ENCODE measurements around the gene TSPAN11.

The TSPAN11 gene

DNA sequence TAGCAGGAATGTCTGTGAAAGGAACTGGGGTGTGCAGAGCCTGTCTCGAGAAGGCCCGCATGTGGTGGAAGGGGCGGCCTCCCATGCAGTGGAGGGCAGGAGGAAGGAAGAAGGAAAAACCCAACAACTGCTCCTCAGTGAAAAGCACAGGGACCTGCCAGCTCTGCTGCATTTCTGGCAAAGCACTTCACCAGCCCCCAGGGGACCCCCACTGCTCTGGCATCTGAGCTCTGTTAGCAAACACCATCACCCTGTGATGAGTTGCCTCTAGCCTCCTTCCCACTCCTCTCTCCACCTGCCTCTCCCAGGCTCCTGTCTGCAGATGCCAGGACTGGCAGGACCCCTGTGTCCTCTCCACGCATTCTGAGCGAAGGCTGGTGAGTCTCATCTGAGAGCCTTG is 78.1 kb downstream of the TSPAN11 start:
- TF ChIP-seq RARB (CRISPR knock-in tag; IDR thresholded peaks at IDR 0.05) (no peak), PPARA (CRISPR knock-in tag; IDR thresholded peaks at IDR 0.05; ENCODE audit: borderline replicate concordance) (no peak), BACH2 (CRISPR knock-in tag; IDR thresholded peaks at IDR 0.05; ENCODE audit: borderline replicate concordance) (no peak), CSDC2 (CRISPR knock-in tag; IDR thresholded peaks at IDR 0.05) (no peak), OSR1 (CRISPR knock-in tag; IDR thresholded peaks at IDR 0.05) (no peak), ZNF70 (CRISPR knock-in tag; IDR thresholded peaks at IDR 0.05) (no peak), ZNF565 (CRISPR knock-in tag; conservative IDR thresholded peaks at IDR 0.05; ENCODE audit: low read depth) (no peak), ZFP3 (CRISPR knock-in tag; IDR thresholded peaks at IDR 0.05) (no peak), SNAI2 (CRISPR knock-in tag; IDR thresholded peaks at IDR 0.05) (no peak), CREB5 (CRISPR knock-in tag; IDR thresholded peaks at IDR 0.05; ENCODE audit: low read depth) (no peak), ZFP30 (CRISPR knock-in tag; IDR thresholded peaks at IDR 0.05) (no peak), TCF4 (CRISPR knock-in tag; IDR thresholded peaks at IDR 0.05; ENCODE audit: borderline replicate concordance) (no peak), TOX (CRISPR knock-in tag; IDR thresholded peaks at IDR 0.05; ENCODE audit: borderline replicate concordance) (no peak), PATZ1 (CRISPR knock-in tag; IDR thresholded peaks at IDR 0.05; ENCODE audit: borderline replicate concordance) (no peak), ZNF8 (CRISPR knock-in tag; IDR thresholded peaks at IDR 0.05) (no peak), GLIS3 (CRISPR knock-in tag; IDR thresholded peaks at IDR 0.05) (no peak)
- TF ChIP-seq, protein P1, sequence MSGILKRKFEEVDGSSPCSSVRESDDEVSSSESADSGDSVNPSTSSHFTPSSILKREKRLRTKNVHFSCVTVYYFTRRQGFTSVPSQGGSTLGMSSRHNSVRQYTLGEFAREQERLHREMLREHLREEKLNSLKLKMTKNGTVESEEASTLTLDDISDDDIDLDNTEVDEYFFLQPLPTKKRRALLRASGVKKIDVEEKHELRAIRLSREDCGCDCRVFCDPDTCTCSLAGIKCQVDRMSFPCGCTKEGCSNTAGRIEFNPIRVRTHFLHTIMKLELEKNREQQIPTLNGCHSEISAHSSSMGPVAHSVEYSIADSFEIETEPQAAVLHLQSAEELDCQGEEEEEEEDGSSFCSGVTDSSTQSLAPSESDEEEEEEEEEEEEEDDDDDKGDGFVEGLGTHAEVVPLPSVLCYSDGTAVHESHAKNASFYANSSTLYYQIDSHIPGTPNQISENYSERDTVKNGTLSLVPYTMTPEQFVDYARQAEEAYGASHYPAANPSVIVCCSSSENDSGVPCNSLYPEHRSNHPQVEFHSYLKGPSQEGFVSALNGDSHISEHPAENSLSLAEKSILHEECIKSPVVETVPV (CRISPR knock-in tag; IDR thresholded peaks at IDR 0.05), result no peak
- no peak for ATAC-seq

DNA sequence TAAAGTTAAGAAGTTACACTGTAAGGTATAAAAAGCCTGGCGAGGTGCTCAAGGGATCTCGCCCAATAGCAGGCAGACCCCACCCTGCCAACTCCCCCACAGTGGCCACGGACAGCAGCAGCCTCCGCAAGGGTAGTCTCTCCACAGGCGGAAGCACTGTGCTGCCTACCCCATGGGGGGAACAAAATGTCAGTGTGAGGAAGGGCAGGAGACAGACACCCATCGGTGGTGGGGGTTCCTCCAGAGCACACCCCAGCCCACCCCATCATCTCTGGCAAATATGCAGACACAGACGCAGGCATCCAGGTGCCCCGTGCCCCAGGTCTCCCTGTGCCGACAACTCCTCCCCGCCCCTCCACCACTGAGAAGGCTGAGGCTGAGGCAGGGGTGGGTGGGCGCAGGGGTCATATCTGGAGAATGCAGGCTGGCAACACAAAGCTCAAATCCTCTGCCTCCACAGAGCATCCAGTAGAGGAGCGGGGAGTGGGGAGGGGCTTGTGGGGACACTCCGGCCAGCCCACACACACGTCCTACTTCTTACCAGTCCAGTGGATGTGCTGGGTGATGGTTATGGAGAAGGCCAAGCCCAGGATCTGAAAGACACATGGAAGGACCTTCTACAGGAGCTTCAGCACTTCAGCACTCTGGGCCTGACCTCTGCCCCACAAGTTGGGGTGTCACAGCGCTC is 78.9 kb downstream of the TSPAN11 start:
- TF ChIP-seq, protein P1 (CRISPR knock-in tag; IDR thresholded peaks at IDR 0.05), result no peak
- no peak for TF ChIP-seq CREB5 (CRISPR knock-in tag; IDR thresholded peaks at IDR 0.05; ENCODE audit: low read depth)
- no peak for TF ChIP-seq ZNF565 (CRISPR knock-in tag; conservative IDR thresholded peaks at IDR 0.05; ENCODE audit: low read depth)
- TF ChIP-seq ESRRG (CRISPR knock-in tag; IDR thresholded peaks at IDR 0.05), result no peak
- TF ChIP-seq BACH2 (CRISPR knock-in tag; IDR thresholded peaks at IDR 0.05; ENCODE audit: borderline replicate concordance), result no peak
- no peak for TF ChIP-seq PATZ1 (CRISPR knock-in tag; IDR thresholded peaks at IDR 0.05; ENCODE audit: borderline replicate concordance)
- no peak for TF ChIP-seq RARB (CRISPR knock-in tag; IDR thresholded peaks at IDR 0.05)
- TF ChIP-seq GLIS3 (CRISPR knock-in tag; IDR thresholded peaks at IDR 0.05), result no peak
- TF ChIP-seq PPARA (CRISPR knock-in tag; IDR thresholded peaks at IDR 0.05; ENCODE audit: borderline replicate concordance), result no peak
- TF ChIP-seq ISL1 (CRISPR knock-in tag; IDR thresholded peaks at IDR 0.05), result no peak
- TF ChIP-seq ZNF8 (CRISPR knock-in tag; IDR thresholded peaks at IDR 0.05), result no peak
- no peak for TF ChIP-seq SNAI2 (CRISPR knock-in tag; IDR thresholded peaks at IDR 0.05)
- no peak for TF ChIP-seq POU6F1 (CRISPR knock-in tag; IDR thresholded peaks at IDR 0.05; ENCODE audit: borderline replicate concordance, low read depth)
- no peak for TF ChIP-seq TOX (CRISPR knock-in tag; IDR thresholded peaks at IDR 0.05; ENCODE audit: borderline replicate concordance)
- no peak for TF ChIP-seq ARNTL (CRISPR knock-in tag; IDR thresholded peaks at IDR 0.05; ENCODE audit: borderline replicate concordance, low read depth)
- no peak for TF ChIP-seq TSHZ2 (CRISPR knock-in tag; IDR thresholded peaks at IDR 0.05)
- no peak for ATAC-seq

Data from SK-N-SH treated with all-trans-retinoic acid at 6 μM for 48 hours (cell line).